Endodermal cell (in vitro differentiated cells): Measurements from ENCODE around the gene ELAVL1. TPM values are rescaled to one million over a fixed set of nuclear protein-coding genes. Genes with fewer than 3 reads are reported as not detected.
"Not testable (repeated sequence)": the region's sequence is repeated elsewhere in the genome, so short reads cannot be mapped to it uniquely, and the experiment has no call there.

Source experiments
- DNase-seq: peaks from one replicate; pipeline ENCODE4 v3.0.0-alpha.2; 2017
- H3K27ac ChIP-seq: 2 replicates; pipeline ENCODE4 v1.5.1; 2013; ENCODE audit warnings: mild to moderate bottlenecking, low read depth, low read length, moderate library complexity
- H3K27me3 ChIP-seq: 2 replicates; pipeline ENCODE4 v1.6.1; 2013; ENCODE audit warnings: mild to moderate bottlenecking, low read length, moderate library complexity; ENCODE audit not compliant: insufficient read depth, control insufficient read depth, poor library complexity, severe bottlenecking
- H3K36me3 ChIP-seq: 2 replicates; pipeline ENCODE4 v1.7.0; 2013; ENCODE audit warnings: mild to moderate bottlenecking, low read length, moderate library complexity; ENCODE audit not compliant: control insufficient read depth, insufficient read depth
- H3K4me1 ChIP-seq: one replicate; pipeline ENCODE4 v1.7.0; 2013; ENCODE audit warnings: low read length; ENCODE audit not compliant: control insufficient read depth, insufficient read depth
- H3K4me3 ChIP-seq: 2 replicates; pipeline ENCODE4 v1.5.1; 2013; ENCODE audit warnings: mild to moderate bottlenecking, low read length, moderate library complexity
- H3K9ac ChIP-seq: 2 replicates; pipeline ENCODE4 v1.6.1; 2013; ENCODE audit warnings: mild to moderate bottlenecking, low read length, moderate library complexity; ENCODE audit not compliant: poor library complexity, severe bottlenecking; ENCODE audit errors: extremely low read depth
- H3K9me3 ChIP-seq: 2 replicates; pipeline ENCODE4 v1.6.1; 2013; ENCODE audit warnings: mild to moderate bottlenecking, low read length, moderate library complexity; ENCODE audit not compliant: control insufficient read depth
- H3K27ac Mint-ChIP-seq: 2 replicates; pipeline ENCODE4 v1.8.0; 2020; ENCODE audit warnings: mixed read lengths
- H3K27me3 Mint-ChIP-seq: 2 replicates; pipeline ENCODE4 v1.8.0; 2021; ENCODE audit warnings: mild to moderate bottlenecking, mixed read lengths; ENCODE audit not compliant: insufficient read depth
- H3K36me3 Mint-ChIP-seq: 2 replicates; pipeline ENCODE4 v1.8.0; 2020; ENCODE audit warnings: low read depth, mixed read lengths
- H3K4me1 Mint-ChIP-seq: 2 replicates; pipeline ENCODE4 v1.8.0; 2020; ENCODE audit warnings: mixed read lengths
- H3K4me3 Mint-ChIP-seq: 2 replicates; pipeline ENCODE4 v1.8.0; 2020; ENCODE audit warnings: mild to moderate bottlenecking, moderate library complexity, mixed read lengths
- H3K9me3 Mint-ChIP-seq: 2 replicates; pipeline ENCODE4 v1.8.0; 2020; ENCODE audit warnings: mild to moderate bottlenecking, mixed read lengths
- WGBS, 2 experiments: methylation state at CpG; one replicate each; pipeline versions ENCODE4 v1.1.5 to v1.1.7; 2013; ENCODE audit warnings: missing lambda C conversion rate in 2 of 2, mixed read lengths in 1 of 2; ENCODE audit not compliant: insufficient coverage in 1 of 2, insufficient read length in 1 of 2; 5-methylcytosine and 5-hydroxymethylcytosine counted together
- total RNA-seq, 2 donors: library from RNA; stranded (reverse); fragmentation: NEBNext Ultra II Directional in 1 of 2; extraction: Animal tissue kit (Norgen Biotek cat#: 25700) in 1 of 2; gene quantifications; 2 replicates in 1 of 2; 3 replicates in 1 of 2; pipeline ENCODE4 v1.2.1, GENCODE V29; 2021
- TF ChIP-seq, protein P1 (sequence below): fragments of 200-600 bp; sonication (generic); conservative IDR thresholded peaks from 2 replicates; pipeline ENCODE4 v1.5.0; 2021; ENCODE audit warnings: antibody characterized with exemption, mild to moderate bottlenecking

ELAVL1 gene
- total RNA-seq, 2 donors from 2014 or later = 123 to 149 TPM

DNA sequence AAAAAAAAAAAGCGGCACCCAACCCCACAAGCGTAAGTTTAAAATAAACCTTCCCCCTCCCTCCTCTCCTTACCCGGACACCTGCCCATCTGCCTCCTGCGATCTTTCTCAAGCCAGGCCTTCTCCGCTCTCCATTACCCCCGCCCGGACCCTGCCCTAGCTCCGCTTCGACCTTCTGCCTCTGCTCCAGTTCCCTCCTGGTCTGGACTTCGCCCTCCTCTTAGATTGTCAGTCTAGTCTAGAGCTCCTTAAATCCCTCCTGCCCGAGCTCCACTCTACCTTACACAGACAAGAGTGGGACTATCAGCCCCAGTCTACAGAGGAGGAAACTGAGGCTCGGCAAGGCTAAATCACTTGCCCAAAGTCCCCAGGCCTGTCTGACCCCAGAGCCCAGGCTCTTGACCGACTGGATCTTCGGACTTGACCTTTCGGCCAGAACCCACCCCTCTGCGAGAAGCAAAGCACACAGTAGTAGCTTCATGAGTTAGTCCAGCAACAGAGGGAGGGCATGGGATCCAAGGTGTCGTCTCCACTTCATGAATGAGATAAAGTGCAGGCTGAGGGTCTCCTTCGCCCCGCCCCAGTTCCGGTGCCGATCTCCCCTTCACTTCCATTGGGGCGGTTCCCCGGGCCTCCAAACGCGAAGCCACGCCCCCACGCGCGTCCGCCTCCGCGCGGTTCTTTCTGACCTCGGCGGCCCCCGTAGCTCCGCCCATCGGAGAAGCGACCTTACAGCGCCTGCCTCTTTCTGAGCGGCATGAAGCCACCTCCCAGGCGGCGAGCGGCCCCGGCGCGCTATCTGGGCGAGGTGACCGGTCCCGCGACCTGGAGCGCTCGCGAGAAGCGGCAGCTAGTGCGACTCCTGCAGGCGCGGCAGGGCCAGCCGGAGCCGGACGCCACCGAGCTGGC is 85.6 kb downstream of the ELAVL1 start, which contains the start of gene SNAPC2:
TSS of gene SNAPC2 (plus strand) at position 729 of the 909 bp plus-strand sequence. CDS start at position 758, 29 bp downstream.
- peaks cover 14% of the 10 kb centered on the region for H3K36me3 ChIP-seq
- Mint-ChIP-seq H3K27me3 (peaks cover 40% of the 10 kb centered on the region), H3K9me3 (no peaks in the 10 kb centered on the region), H3K4me3 (peak within 1 kb of the TSS; percentile 67), H3K36me3 (peaks cover 11% of the 10 kb centered on the region), H3K27ac (peak within 1 kb of the TSS; percentile 89), H3K4me1 (peaks cover 6% of the 10 kb centered on the region)
- TF ChIP-seq, protein P1, sequence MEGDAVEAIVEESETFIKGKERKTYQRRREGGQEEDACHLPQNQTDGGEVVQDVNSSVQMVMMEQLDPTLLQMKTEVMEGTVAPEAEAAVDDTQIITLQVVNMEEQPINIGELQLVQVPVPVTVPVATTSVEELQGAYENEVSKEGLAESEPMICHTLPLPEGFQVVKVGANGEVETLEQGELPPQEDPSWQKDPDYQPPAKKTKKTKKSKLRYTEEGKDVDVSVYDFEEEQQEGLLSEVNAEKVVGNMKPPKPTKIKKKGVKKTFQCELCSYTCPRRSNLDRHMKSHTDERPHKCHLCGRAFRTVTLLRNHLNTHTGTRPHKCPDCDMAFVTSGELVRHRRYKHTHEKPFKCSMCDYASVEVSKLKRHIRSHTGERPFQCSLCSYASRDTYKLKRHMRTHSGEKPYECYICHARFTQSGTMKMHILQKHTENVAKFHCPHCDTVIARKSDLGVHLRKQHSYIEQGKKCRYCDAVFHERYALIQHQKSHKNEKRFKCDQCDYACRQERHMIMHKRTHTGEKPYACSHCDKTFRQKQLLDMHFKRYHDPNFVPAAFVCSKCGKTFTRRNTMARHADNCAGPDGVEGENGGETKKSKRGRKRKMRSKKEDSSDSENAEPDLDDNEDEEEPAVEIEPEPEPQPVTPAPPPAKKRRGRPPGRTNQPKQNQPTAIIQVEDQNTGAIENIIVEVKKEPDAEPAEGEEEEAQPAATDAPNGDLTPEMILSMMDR = no peak
- peak; percentile 98 for DNase-seq
- WGBS, 2 experiments = 18 to 30% methylated on average over 32 to 61 of the region's 62 CpGs
- H3K27ac ChIP-seq = peak within 1 kb of the TSS; percentile 85
- peaks cover 5% of the 10 kb centered on the region for H3K4me1 ChIP-seq
- peaks cover 40% of the 10 kb centered on the region for H3K27me3 ChIP-seq
- H3K4me3 ChIP-seq = peak within 1 kb of the TSS; percentile 83
- H3K9me3 ChIP-seq = no peaks in the 10 kb centered on the region
- no peak within 1 kb of the TSS for H3K9ac ChIP-seq

DNA sequence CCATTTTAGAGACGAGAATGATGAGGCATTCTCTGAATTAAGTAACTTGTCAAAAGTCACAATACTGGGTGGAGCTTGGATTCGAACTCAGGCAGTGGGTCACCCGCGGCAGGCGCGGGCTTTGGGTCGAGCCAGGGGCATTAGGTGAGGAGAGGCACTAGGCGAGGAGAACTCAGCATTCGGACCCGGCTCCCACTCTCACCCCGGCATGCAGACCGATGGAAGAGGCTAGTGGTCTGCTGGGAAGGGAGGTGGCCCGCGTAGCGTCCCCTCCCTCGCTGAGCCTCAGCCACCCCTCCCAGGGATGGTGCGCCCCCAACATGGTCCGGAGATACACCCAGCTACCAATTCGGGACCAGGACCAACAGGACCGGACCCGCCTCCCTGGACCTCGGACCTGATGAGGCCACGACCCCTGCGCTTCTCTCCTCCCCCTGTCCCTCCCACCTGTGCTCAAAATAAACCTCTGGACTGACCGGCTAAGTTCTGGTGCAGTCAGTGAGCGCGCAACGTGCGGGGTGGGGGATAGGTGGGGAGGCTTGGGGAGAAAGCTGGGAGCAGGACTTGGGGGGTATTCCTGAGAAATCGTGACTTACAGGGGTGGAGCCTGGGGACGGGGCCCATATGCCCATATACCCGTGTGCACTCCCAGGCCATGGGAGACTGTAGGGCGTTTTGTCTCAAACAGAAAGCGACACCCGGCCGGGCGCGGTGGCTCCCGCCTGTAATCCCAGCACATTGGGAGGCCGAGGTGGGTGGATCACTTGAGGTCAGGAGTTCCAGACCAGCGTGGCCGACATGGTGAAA is 86.6 kb downstream of the ELAVL1 start:
- no peak for DNase-seq
- H3K4me3 Mint-ChIP-seq = peak overlapping the region; percentile 67
- Histone ChIP-seq H3K9ac (no peak overlapping the region), H3K27me3 (peaks cover 44% of the 10 kb centered on the region), H3K4me1 (peaks cover 5% of the 10 kb centered on the region), H3K36me3 (peaks cover 8% of the 10 kb centered on the region), H3K27ac (no peak overlapping the region), H3K4me3 (no peak overlapping the region), H3K9me3 (no peaks in the 10 kb centered on the region)
- peaks cover 6% of the 10 kb centered on the region for H3K4me1 Mint-ChIP-seq
- WGBS, 2 experiments = 93 to 95% methylated on average over 24 to 42 of the region's 42 CpGs
- no peaks in the 10 kb centered on the region for H3K9me3 Mint-ChIP-seq
- TF ChIP-seq, protein P1 = no peak
- peaks cover 11% of the 10 kb centered on the region for H3K36me3 Mint-ChIP-seq
- no peak overlapping the region for H3K27ac Mint-ChIP-seq
- peaks cover 47% of the 10 kb centered on the region for H3K27me3 Mint-ChIP-seq

DNA sequence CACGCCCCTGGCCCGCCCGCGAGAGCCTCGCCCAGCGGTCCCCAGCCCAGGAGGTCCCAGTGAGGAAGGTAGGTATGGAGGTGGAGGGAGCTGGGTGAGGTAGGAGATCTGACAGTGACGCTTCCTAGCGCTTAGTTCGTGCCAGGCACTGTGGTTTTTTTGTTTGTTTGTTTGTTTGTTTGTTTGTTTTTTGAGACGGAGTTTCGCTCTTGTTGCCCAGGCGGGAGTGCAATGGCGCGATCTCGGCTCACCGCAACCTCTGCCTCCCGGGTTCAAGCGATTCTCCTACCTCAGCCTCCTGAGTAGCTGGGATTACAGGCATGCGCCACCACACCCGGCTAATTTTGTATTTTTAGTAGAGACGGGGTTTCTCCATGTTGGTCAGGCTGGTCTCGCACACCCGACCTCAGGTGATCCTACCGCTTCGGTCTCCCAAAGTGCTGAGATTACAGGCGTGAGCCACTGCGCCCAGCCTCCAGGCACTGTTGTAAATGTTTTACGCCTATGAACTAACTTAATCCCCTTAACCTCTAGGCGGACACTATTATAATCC is 87.3 kb downstream of the ELAVL1 start:
- H3K27me3 ChIP-seq = peaks cover 44% of the 10 kb centered on the region
- H3K4me1 Mint-ChIP-seq, H3K27ac Mint-ChIP-seq, H3K4me1 ChIP-seq, H3K27ac ChIP-seq, H3K4me3 ChIP-seq, DNase-seq, H3K36me3 ChIP-seq, H3K9me3 Mint-ChIP-seq, H3K9me3 ChIP-seq, H3K9ac ChIP-seq: not testable (repeated sequence)
- peaks cover 47% of the 10 kb centered on the region for H3K27me3 Mint-ChIP-seq
- TF ChIP-seq, protein P1 = peak; percentile 17
- H3K36me3 Mint-ChIP-seq = peaks cover 10% of the 10 kb centered on the region
- peak overlapping the region; percentile 53 for H3K4me3 Mint-ChIP-seq
- 54 to 81% methylated on average over 8 to 27 of the region's 29 CpGs for WGBS, 2 experiments
